AG09319 (cell line): ENCODE results near the gene SFXN4.
A peak's percentile ranks its signal among the peaks of the same experiment; 100 is the strongest.

Source experiments
- DNase-seq: peaks from one replicate; pipeline ENCODE4 v3.0.0-alpha.2; 2010; ENCODE audit warnings: low read depth; ENCODE audit errors: extremely low read depth
- CTCF ChIP-seq: IDR thresholded peaks from 2 replicates; pipeline ENCODE4 v1.5.1; 2011; ENCODE audit warnings: low read depth, mild to moderate bottlenecking, inconsistent platforms, low read length, moderate library complexity

The SFXN4 gene

GRCh38 chr10:119120875-119121274, 44.6 kb downstream of the SFXN4 start:
- DNase-seq, result no peak
- TF ChIP-seq CTCF, result no peak

DNA sequence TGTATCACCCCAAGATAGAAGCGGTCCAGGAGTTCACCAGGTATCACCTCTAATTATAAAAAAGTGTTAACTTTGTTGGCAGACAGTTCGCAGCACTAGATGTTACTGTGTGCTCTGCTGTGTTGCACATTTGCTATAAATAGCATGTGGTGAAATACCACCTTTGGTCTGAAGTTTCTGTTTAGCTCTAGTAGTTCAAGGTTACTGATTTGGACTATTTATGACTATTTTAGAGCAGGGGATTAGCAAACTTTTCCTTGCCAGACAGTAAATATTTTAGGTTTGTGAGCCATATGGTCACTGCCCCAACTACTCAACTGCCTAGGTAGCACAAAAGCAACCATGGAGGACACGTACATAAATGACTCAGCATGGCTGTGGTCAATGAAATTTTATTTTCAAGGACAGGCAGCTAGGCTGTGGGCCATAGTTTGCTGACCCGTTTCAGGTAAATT, 45.1 kb downstream of the SFXN4 start:
- DNase-seq, result peak; percentile 36

DNA sequence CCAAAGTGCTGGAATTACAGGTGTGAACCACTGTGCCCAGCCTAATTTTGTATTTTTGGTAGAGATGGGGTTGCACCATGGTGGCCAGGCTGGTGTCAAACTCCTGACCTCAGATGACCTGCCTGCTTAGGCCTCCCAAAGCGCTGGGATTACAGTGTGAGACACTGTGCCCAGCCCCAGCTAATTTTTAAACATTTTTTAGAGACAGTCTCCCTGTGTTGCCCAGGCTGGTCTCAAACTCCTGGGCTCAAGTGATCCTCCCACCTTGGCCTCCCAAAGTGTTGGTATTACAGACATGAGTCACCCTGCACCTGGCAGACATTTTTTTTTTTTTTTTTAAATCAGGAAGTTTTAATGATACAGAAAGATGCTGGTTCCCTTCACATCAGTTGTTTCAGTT, 46.1 kb downstream of the SFXN4 start:
- TF ChIP-seq CTCF, result no peak
- DNase-seq, result no peak

More for the DNA sequence above, 45.1 kb downstream of the SFXN4 start:
- no peak for TF ChIP-seq CTCF

DNA sequence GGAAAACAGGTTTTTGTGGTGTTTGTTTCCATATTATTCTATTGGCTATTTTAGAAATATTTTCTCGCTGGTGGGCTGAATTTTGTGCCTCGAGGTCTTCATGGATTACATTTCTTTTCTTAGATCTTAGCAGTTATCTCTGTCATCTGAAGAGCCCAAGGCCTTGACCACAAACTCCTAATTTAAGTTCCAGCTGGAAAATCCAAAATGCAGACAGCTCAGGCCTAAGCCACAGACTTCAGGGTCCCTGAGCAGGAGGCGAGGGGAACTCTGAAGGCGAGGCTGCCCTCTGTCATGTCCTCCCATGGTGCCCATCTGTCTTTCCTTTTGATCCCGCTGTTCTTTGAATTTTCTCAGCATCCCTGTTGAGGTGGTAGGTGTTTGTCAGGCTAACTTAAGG, 47.3 kb downstream of the SFXN4 start:
- DNase-seq, result no peak
- TF ChIP-seq CTCF, result no peak

DNA sequence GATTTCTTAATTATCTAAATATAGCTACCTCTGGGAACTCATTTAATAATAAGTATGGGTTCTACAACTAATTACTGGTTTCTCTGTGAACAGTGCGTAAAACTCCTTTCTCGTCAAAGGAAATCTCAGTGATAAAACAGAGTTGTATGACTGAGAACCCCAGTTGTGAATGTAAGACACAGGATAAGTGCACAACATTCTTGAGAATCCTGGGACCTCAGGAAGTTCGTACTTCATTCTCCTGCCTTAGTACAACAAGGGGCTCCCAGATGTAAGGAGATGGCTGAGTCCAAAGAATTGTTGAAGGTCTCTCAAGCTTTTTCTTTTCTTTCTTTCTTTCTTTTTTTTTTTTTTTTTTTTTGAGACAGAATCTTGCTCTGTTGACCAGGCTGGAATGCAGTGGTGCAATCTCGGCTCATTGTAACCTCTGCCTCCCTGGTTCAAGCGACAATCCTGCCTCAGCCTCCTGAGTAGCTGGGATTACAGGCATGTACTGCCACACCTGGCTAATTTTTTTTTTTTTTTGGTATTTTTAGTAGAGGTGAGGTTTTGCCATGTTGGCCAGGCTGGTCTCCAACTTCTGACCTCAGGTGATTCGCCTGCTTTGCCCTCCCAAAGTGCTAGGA, 49.1 kb downstream of the SFXN4 start:
- no peak for TF ChIP-seq CTCF

DNA sequence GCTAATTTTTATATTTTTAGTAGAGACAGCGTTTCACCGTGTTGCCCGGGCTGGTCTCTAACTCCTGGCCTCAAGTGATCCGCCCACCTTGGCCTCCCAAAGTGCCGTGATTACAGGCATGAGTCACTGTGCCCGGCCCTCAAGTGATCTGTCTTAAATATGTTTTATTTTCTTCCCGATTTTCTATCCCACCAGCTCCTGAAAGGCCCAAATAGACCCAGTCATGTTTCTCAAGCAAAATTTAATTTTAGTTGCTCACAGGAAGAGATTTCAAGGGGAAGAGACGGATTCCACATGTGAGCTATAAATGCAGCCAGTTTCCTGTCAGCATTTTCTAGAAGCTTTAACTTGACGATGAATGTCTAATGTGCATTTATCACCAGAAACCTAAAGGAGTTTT, 49.6 kb downstream of the SFXN4 start:
- no peak for TF ChIP-seq CTCF
- no peak for DNase-seq

More for the DNA sequence above, 49.1 kb downstream of the SFXN4 start:
- no peak for DNase-seq

- DNase-seq, result peak; percentile 67
- no peak for TF ChIP-seq CTCF
Observed at GRCh38 chr10:119113751-119114732, 51.5 kb downstream of the SFXN4 start.
